Ovary (tissue), 9 donors: ENCODE data around the gene RNASE2. TPM values are rescaled to one million over a fixed set of nuclear protein-coding genes. Genes with fewer than 3 reads are reported as not detected.
A peak's percentile ranks its signal among the peaks of the same experiment; 100 is the strongest.
"Not testable (repeated sequence)": the region's sequence is repeated elsewhere in the genome, so short reads cannot be mapped to it uniquely, and the experiment has no call there.

Experiments
- DNase-seq, 5 donors: peaks; one replicate each; pipeline ENCODE4 v3.0.0-alpha.2; 2019 to 2020
- H3K27ac ChIP-seq, 2 donors: fragments of 200-600 bp; one replicate each; pipeline versions ENCODE4 v1.5.1 to v1.8.0; 2019 to 2022
- H3K27me3 ChIP-seq: fragments of 200-600 bp; one replicate; pipeline ENCODE4 v1.8.0; 2022
- H3K36me3 ChIP-seq: fragments of 200-600 bp; sonication (generic); one replicate; pipeline ENCODE4 v1.5.1; 2019
- H3K4me1 ChIP-seq: one replicate; pipeline ENCODE4 v1.8.1; 2013; ENCODE audit warnings: mild to moderate bottlenecking, moderate library complexity; ENCODE audit not compliant: insufficient read depth
- H3K4me3 ChIP-seq: fragments of 200-600 bp; sonication (generic); one replicate; pipeline ENCODE4 v1.5.1; 2017
- H3K9me3 ChIP-seq, 2 donors: fragments of 200-600 bp in 1 of 2; sonication (generic) in 1 of 2; one replicate each; pipeline versions ENCODE4 v1.5.1 to v1.8.1; 2013 to 2019; ENCODE audit warnings: mild to moderate bottlenecking in 1 of 2, moderate library complexity in 1 of 2
- CTCF ChIP-seq, 3 donors: fragments of 450-650 bp in 2 of 3; fragments of 200-600 bp in 1 of 3; IDR thresholded peaks; one replicate each; pipeline versions ENCODE4 v1.5.1 to v1.8.0; 2016 to 2022; ENCODE audit warnings: antibody characterized with exemption in 3 of 3, mild to moderate bottlenecking in 1 of 3
- EP300 ChIP-seq: sonication (generic); formaldehyde crosslinking; IDR thresholded peaks from one replicate; pipeline ENCODE4 v1.6.1; 2017; ENCODE audit warnings: antibody characterized with exemption
- POLR2A ChIP-seq: fragments of 450-650 bp; IDR thresholded peaks from one replicate; pipeline ENCODE4 v1.6.1; 2017; ENCODE audit warnings: antibody characterized with exemption, mild to moderate bottlenecking, moderate library complexity
- WGBS, 3 donors: extraction: QIAGEN DNeasy Blood & Tissue Kit in 1 of 3; methylation state at CpG; one replicate each; pipeline versions ENCODE4 v1.1.5 to v1.1.7; 2013 to 2017; 5-methylcytosine and 5-hydroxymethylcytosine counted together
- intact Hi-C, 4 donors: fragments of 100-400 bp; cut with DNase I; formaldehyde crosslinking; loops; one replicate each; pipeline versions ENCODE4 v1.11.0 to v1.15.1; 2022 to 2023
- polyA plus RNA-seq, 2 donors: library from polyadenylated mRNA; stranded (reverse); fragments of 200-250 nt in 1 of 2; fragments of 350-450 nt in 1 of 2; fragmentation: Illumina TruSeq in 1 of 2; extraction: RNeasy Lipid Tissue Mini Kit (QIAGEN cat#74804) in 1 of 2; gene quantifications; one replicate each; pipeline ENCODE4 v1.2.3, GENCODE V29; 2013 to 2014
- total RNA-seq, 7 donors: library from RNA; depleted of rRNA in 2 of 7; stranded (reverse); fragments of >200 nt in 2 of 7; fragmentation: NEBNext Ultra II Directional in 3 of 7; extraction: Animal tissue kit (Norgen Biotek cat#: 25700) in 3 of 7; gene quantifications; one replicate each; pipeline versions ENCODE4 v1.1.0 to v1.2.4, GENCODE V29; 2016 to 2023
- donor health status: DM: no; HTN: no; CAD: no; lungs with moderate emphysema.
- donor health status: DM: no; HTN: no; CAD: no.
- donor health status: Bipolar disorder and iron deficiency.
- donor health status: DM: yes; HTN: yes; CAD: no.
- donor health status: DM: no; HTN: no; CAD: no.
- donor health status: DM: yes; HTN: yes; CAD: no.

RNASE2 gene
- total and polyA plus RNA-seq, 9 donors: 0.38 to 3.0 (median 1.2) TPM; not detected in 1

GRCh38 chr14:20982646-20983369 is 27.5 kb downstream of the RNASE2 start:
- WGBS, 3 donors: 74 to 78% (median 78%) methylated on average over 2 of the region's 2 CpGs
- intact Hi-C loops: no loop called here

GRCh38 chr14:20985650-20986049 is 30.4 kb downstream of the RNASE2 start:
- H3K4me1 ChIP-seq, H3K36me3 ChIP-seq, H3K27ac ChIP-seq, DNase-seq, H3K9me3 ChIP-seq, H3K27me3 ChIP-seq, intact Hi-C loops, H3K4me3 ChIP-seq: not testable (repeated sequence)
- 96% methylated on average over 4 of the region's 4 CpGs for WGBS, 3 donors

More at GRCh38 chr14:20982646-20983369, 27.5 kb downstream of the RNASE2 start:
- no peak overlapping the region for H3K27ac ChIP-seq
- H3K9me3 ChIP-seq: no peaks in the 10 kb centered on the region
- H3K36me3 ChIP-seq: no peaks in the 10 kb centered on the region
- no peaks in the 10 kb centered on the region for H3K27me3 ChIP-seq
- TF ChIP-seq EP300 (no peak), POLR2A (no peak), CTCF (IDR thresholded peaks at IDR 0.05) (no peak)
- DNase-seq: no peak
- H3K4me3 ChIP-seq: no peak overlapping the region
- no peaks in the 10 kb centered on the region for H3K4me1 ChIP-seq

- intact Hi-C loops: no loop called here
- TF ChIP-seq EP300: no peak
- Histone ChIP-seq H3K27ac (no peak overlapping the region), H3K4me3 (no peak overlapping the region), H3K27me3 (no peaks in the 10 kb centered on the region), H3K9me3 (no peaks in the 10 kb centered on the region), H3K4me1 (peaks cover 8% of the 10 kb centered on the region), H3K36me3 (no peaks in the 10 kb centered on the region)
- no peak for DNase-seq
- WGBS, 3 donors: 4 to 7% (median 6%) methylated on average over 2 of the region's 2 CpGs
These were observed 31.5 kb downstream of the RNASE2 start for GRCh38 chr14:20986811-20987210.

- TF ChIP-seq EP300 (no peak), CTCF (IDR thresholded peaks at IDR 0.05) (no peak), POLR2A (no peak)
- WGBS, 3 donors: 86 to 88% (median 86%) methylated on average over 15 of the region's 15 CpGs
- peaks cover 8% of the 10 kb centered on the region for H3K4me1 ChIP-seq
- H3K4me3 ChIP-seq: peak overlapping the region; percentile 91
- H3K27ac ChIP-seq: peak overlapping the region in 1 of 2 donors; percentile 67
- no peaks in the 10 kb centered on the region for H3K27me3 ChIP-seq
- no peaks in the 10 kb centered on the region for H3K9me3 ChIP-seq
- H3K36me3 ChIP-seq: no peaks in the 10 kb centered on the region
- DNase-seq: peak in 1 of 5 donors; percentile 25
- intact Hi-C loops: no loop called here
These were observed 33.6 kb downstream of the RNASE2 start for GRCh38 chr14:20988717-20989470.

GRCh38 chr14:20989471-20989786 is 34.1 kb downstream of the RNASE2 start:
- Histone ChIP-seq H3K4me3 (peak overlapping the region; percentile 91), H3K4me1 (peaks cover 8% of the 10 kb centered on the region), H3K27me3 (no peaks in the 10 kb centered on the region), H3K9me3 (no peaks in the 10 kb centered on the region), H3K27ac (peak overlapping the region in 1 of 2 donors; percentile 67), H3K36me3 (no peaks in the 10 kb centered on the region)
- DNase-seq: no peak
- TF ChIP-seq CTCF (IDR thresholded peaks at IDR 0.05): no peak
- TF ChIP-seq POLR2A: no peak
- TF ChIP-seq EP300: no peak
- 0 to 1% (median 1%) methylated on average over 11 of the region's 11 CpGs for WGBS, 3 donors
- intact Hi-C loops: no loop called here
